ENCODE measurements around the gene PADI2.

DNA sequence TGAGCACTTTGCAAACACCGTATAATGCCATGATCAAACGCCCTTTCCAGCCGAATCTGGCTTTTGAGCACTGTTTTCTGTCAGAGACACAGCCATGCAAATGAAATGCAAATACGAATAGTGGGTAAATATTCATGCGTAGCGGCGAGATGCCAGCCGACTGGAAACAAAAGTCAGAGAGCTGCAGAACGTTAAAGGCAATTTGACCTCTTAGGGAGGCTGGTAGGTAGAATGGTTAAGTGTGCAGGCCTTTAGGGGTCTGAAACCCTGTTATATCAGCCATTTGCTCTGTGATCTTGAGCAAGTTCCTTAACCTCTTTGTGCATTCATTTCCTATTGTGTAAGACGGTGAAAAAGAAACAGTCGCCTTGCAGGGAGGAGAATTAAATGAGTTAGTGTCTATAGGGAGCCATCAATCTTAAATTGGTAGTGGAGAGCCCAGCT is 58.9 kb downstream of the PADI2 start:
- TF ChIP-seq POLR2A (IDR thresholded peaks at IDR 0.05), result no peak
- TF ChIP-seq, protein P1, sequence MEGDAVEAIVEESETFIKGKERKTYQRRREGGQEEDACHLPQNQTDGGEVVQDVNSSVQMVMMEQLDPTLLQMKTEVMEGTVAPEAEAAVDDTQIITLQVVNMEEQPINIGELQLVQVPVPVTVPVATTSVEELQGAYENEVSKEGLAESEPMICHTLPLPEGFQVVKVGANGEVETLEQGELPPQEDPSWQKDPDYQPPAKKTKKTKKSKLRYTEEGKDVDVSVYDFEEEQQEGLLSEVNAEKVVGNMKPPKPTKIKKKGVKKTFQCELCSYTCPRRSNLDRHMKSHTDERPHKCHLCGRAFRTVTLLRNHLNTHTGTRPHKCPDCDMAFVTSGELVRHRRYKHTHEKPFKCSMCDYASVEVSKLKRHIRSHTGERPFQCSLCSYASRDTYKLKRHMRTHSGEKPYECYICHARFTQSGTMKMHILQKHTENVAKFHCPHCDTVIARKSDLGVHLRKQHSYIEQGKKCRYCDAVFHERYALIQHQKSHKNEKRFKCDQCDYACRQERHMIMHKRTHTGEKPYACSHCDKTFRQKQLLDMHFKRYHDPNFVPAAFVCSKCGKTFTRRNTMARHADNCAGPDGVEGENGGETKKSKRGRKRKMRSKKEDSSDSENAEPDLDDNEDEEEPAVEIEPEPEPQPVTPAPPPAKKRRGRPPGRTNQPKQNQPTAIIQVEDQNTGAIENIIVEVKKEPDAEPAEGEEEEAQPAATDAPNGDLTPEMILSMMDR (IDR thresholded peaks at IDR 0.05), result no peak
